ENCODE data around the gene SCAMP1. TPM values are rescaled to one million over a fixed set of nuclear protein-coding genes. Genes with fewer than 3 reads are reported as not detected.

SCAMP1 gene
- total and polyA plus RNA-seq, 4 experiments from 2014 or later = 28.9 to 38.3 (median 31.7) TPM

DNA sequence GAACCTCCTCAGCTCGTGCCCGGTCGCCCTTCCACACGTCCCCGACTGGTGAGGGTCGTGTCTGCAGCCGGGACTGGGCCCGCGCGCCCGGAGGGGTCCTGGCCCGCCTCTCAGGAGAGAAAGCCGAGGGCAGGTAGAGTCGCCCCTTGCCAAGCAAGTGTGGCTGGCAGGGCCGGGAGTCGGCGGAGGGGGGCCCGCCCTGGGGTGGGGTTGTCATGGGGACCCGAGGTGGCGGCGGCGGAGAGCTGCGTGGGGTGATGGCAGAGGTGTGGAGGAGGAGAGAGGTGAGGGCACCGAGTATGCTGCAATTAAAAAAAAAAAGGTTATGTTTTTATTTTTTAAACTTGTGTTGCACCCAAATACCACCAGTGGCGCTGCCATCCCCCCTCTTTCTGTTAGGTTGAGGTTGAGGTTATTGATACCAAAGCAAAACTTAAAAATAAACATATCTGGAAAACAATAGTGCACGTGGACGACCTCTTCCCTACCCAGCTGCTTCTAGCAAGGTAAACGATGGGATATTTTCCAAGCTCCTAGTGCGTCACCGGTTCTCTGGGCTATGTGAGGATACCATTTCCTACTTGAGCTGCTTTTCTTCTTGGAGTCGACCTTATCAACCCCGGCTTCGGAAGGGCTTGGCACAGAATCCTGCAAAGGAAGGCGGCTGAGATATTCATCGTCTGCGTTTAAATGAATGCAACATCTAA is 660 bp downstream of the SCAMP1 start:
- H3K27ac ChIP-seq (ENCODE audit: low read depth, low read length) = peak overlapping the region; percentile 91
- ChIA-PET POLR2A (ENCODE audit: partially characterized antibody) (interaction anchor here (0.9 to 5.5 kb wide), 15 partner anchors 10 to 1331 kb away, joined by 3 to 274 read pairs (median 4); partner anchors contain the start of genes AGGF1, AP3B1, ARSB and HOMER1), CTCF (ENCODE audit: partially characterized antibody) (interaction anchor here (1.0 to 5.4 kb wide), 5 partner anchors 40 to 1330 kb away, joined by 3 to 99 read pairs (median 3); partner anchors contain the start of genes AGGF1 and AP3B1)
- no peaks in the 10 kb centered on the region for H3K36me3 ChIP-seq (ENCODE audit: insufficient read depth, low read length)
- no peaks in the 10 kb centered on the region for H3K9me3 ChIP-seq (ENCODE audit: control insufficient read depth in 1 of 2, low read length in 2 of 2)
- no peaks in the 10 kb centered on the region for H3K27me3 Mint-ChIP-seq
- peaks cover 0 to 15% of the 10 kb centered on the region in 2 donors for H3K36me3 Mint-ChIP-seq
- intact Hi-C loops (cut with micrococcal nuclease) = loop anchor here (1.0 to 5.0 kb wide), 5 partner anchors 67 to 1330 kb away; partner anchors contain the start of genes AGGF1, AP3B1, HOMER1 and TBCA
- H3K27me3 ChIP-seq (ENCODE audit: insufficient read depth, low read length) = no peaks in the 10 kb centered on the region
- peak overlapping the region; percentile 85 to 98 (median 95) for H3K27ac Mint-ChIP-seq
- peak; percentile 76 to 89 (median 79) for DNase-seq
- no peaks in the 10 kb centered on the region for H3K9me3 Mint-ChIP-seq
- H3K4me3 Mint-ChIP-seq = peak overlapping the region; percentile 92 to 98 (median 95)
- peaks cover 30 to 73% (median 48%) of the 10 kb centered on the region in 4 donors for H3K4me1 Mint-ChIP-seq
- H3K4me3 ChIP-seq (ENCODE audit: low read length in 2 of 2) = peak overlapping the region; percentile 55 to 97
- peaks cover 39% of the 10 kb centered on the region for H3K4me1 ChIP-seq (ENCODE audit: insufficient read depth, low read length)

DNA sequence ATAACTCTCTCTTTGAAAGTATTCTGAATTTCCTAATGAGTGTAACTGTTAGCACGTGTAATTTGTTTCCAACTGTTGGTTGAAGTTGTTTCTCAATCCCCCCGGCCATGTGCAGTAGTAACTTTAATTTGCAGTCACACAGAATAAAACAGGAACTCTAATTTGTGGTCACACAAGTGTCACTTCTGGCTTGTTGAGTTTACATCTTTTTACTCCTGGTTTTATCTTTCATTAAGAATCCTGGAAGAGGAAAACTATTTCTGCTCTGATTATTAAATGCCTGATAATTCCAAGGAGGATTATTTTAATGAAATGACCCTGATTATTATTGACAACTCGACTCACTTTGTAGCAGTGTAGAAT is 1.2 kb downstream of the SCAMP1 start:
- Histone ChIP-seq H3K27me3 (ENCODE audit: insufficient read depth, low read length) (no peaks in the 10 kb centered on the region), H3K9me3 (ENCODE audit: control insufficient read depth in 1 of 2, low read length in 2 of 2) (no peaks in the 10 kb centered on the region), H3K27ac (ENCODE audit: low read depth, low read length) (peak overlapping the region; percentile 91), H3K4me1 (ENCODE audit: insufficient read depth, low read length) (peaks cover 38% of the 10 kb centered on the region), H3K4me3 (ENCODE audit: low read length in 2 of 2) (peak overlapping the region; percentile 55 to 97), H3K36me3 (ENCODE audit: insufficient read depth, low read length) (no peaks in the 10 kb centered on the region)
- ChIA-PET CTCF (ENCODE audit: partially characterized antibody) (interaction anchor here (5.4 kb wide), 1 partner anchor 67 kb away, joined by 99 read pairs; the partner anchor contains the start of gene AP3B1), POLR2A (ENCODE audit: partially characterized antibody) (interaction anchor here (1.6 to 5.5 kb wide), 6 partner anchors 9 to 875 kb away, joined by 4 to 274 read pairs (median 6); partner anchors contain the start of genes AP3B1, JMY and WDR41)
- intact Hi-C loops (cut with micrococcal nuclease) = loop anchor here (2.0 to 5.0 kb wide), 3 partner anchors 869 to 1331 kb away; partner anchors contain the start of genes AGGF1, HOMER1 and WDR41
- peak overlapping the region; percentile 85 to 98 (median 88) for H3K27ac Mint-ChIP-seq
- DNase-seq = no peak
- H3K36me3 Mint-ChIP-seq = peaks cover 0 to 15% of the 10 kb centered on the region in 2 donors
- peaks cover 30 to 70% (median 51%) of the 10 kb centered on the region in 4 donors for H3K4me1 Mint-ChIP-seq
- peak overlapping the region; percentile 92 to 98 (median 95) for H3K4me3 Mint-ChIP-seq
- no peaks in the 10 kb centered on the region for H3K9me3 Mint-ChIP-seq
- H3K27me3 Mint-ChIP-seq = no peaks in the 10 kb centered on the region

DNA sequence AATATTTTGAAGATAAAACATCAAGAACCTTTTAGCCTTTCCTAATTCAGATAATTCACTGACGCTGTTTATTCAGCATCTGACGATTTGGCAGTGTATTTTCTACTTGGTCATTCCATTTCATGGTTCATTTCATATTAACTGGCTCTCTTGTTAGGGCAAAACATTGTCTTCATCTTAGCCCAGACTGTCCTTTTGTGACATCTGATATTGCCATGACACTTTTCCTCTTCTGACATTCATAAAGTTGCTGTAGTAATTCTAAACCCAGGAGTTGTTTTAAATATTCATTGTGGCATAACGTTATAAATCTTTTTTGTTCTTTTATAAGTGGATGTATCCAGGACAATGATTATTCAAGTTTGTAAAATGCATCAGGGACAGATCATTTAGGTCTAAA is 1.8 kb downstream of the SCAMP1 start:
- peak overlapping the region in 5 of 7 donors; percentile 0 to 86 (median 37) for H3K27ac Mint-ChIP-seq
- H3K4me3 ChIP-seq (ENCODE audit: low read length in 2 of 2) = no peak overlapping the region

DNA sequence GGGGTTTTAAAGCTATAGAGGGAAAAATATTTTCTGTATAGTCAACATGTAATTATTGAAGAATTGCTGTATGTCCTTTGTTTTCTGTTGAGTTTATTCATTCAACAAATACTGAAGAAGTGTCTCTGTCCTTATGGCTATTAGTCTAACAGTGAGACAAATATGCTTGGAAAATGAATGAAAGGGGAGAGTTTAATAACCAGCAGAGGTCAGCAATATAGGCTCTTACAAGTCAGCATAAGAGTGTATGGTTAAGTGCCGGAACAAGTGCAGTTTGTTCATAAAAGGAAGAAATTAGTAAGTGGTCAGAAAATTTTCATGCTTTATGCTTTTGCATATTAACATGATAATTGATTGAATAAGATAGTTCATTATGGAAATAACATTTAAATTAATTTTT is 3.6 kb downstream of the SCAMP1 start:
- peaks cover 38% of the 10 kb centered on the region for H3K4me1 ChIP-seq (ENCODE audit: insufficient read depth, low read length)
- POLR2A ChIA-PET (ENCODE audit: partially characterized antibody) = no interaction called here
- H3K27me3 ChIP-seq (ENCODE audit: insufficient read depth, low read length) = no peaks in the 10 kb centered on the region
- Mint-ChIP-seq H3K4me1 (peaks cover 30 to 69% (median 48%) of the 10 kb centered on the region in 4 donors), H3K27ac (no peak overlapping the region), H3K9me3 (no peaks in the 10 kb centered on the region), H3K36me3 (peaks cover 0 to 12% of the 10 kb centered on the region in 2 donors), H3K27me3 (no peaks in the 10 kb centered on the region), H3K4me3 (no peak overlapping the region)
- H3K9me3 ChIP-seq (ENCODE audit: control insufficient read depth in 1 of 2, low read length in 2 of 2) = no peaks in the 10 kb centered on the region
- intact Hi-C loops (cut with micrococcal nuclease) = loop anchor here (5.0 kb wide), 2 partner anchors 872 to 1148 kb away; partner anchors contain the start of genes HOMER1 and WDR41
- H3K27ac ChIP-seq (ENCODE audit: low read depth, low read length) = no peak overlapping the region
- H3K36me3 ChIP-seq (ENCODE audit: insufficient read depth, low read length) = no peaks in the 10 kb centered on the region
- CTCF ChIA-PET (ENCODE audit: partially characterized antibody) = no interaction called here
- H3K4me3 ChIP-seq (ENCODE audit: low read length in 2 of 2) = no peak overlapping the region
- no peak for DNase-seq

More for the DNA sequence above, 1.8 kb downstream of the SCAMP1 start:
- no peaks in the 10 kb centered on the region for H3K27me3 Mint-ChIP-seq
- ChIA-PET POLR2A (ENCODE audit: partially characterized antibody) (no interaction called here), CTCF (ENCODE audit: partially characterized antibody) (no interaction called here)
- H3K27ac ChIP-seq (ENCODE audit: low read depth, low read length) = no peak overlapping the region
- H3K9me3 ChIP-seq (ENCODE audit: control insufficient read depth in 1 of 2, low read length in 2 of 2) = no peaks in the 10 kb centered on the region
- no peaks in the 10 kb centered on the region for H3K27me3 ChIP-seq (ENCODE audit: insufficient read depth, low read length)
- no peaks in the 10 kb centered on the region for H3K36me3 ChIP-seq (ENCODE audit: insufficient read depth, low read length)
- peaks cover 0 to 15% of the 10 kb centered on the region in 2 donors for H3K36me3 Mint-ChIP-seq
- H3K4me3 Mint-ChIP-seq = peak overlapping the region; percentile 12 to 98 (median 94)
- peaks cover 32 to 68% (median 52%) of the 10 kb centered on the region in 4 donors for H3K4me1 Mint-ChIP-seq
- DNase-seq = no peak
- peaks cover 39% of the 10 kb centered on the region for H3K4me1 ChIP-seq (ENCODE audit: insufficient read depth, low read length)
- intact Hi-C loops (cut with micrococcal nuclease) = loop anchor here (5.0 kb wide), 2 partner anchors 870 to 1150 kb away; partner anchors contain the start of genes HOMER1 and WDR41
- H3K9me3 Mint-ChIP-seq = no peaks in the 10 kb centered on the region

DNA sequence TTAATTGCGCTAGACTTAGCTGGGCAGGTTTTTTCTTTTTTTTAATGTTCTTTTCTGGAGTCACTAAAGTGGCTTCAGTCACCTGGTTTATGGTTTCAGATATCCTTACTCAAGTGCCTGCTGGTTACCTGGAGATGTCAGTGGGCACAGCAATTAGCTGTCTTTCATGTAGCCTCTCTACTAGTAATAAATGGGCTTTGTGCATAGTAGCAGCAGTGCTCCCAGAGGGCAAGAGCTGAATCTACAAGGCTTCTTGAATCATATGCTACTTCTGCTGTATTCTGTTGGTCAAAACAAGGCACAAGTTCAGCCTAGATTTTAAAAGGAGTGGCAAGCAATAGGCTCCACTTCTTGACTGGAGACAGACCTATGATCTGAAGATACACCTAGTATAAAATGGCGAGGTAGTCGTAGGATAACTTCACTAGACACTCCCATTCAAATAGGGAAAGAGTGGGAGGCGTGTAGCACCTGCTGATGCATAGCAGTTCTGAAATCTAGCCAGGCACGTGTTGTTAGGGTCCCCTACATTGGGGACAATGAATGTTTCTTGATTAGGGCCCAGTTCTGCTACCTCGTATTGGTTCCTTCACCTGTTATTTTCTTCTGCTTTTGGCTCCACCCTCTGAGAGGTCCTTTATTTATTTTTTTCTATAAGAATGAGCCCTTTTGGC is 7.0 kb downstream of the SCAMP1 start:
- Histone ChIP-seq H3K4me1 (ENCODE audit: insufficient read depth, low read length) (peaks cover 33% of the 10 kb centered on the region), H3K4me3 (ENCODE audit: low read length in 2 of 2) (no peak overlapping the region), H3K9me3 (ENCODE audit: control insufficient read depth in 1 of 2, low read length in 2 of 2) (no peaks in the 10 kb centered on the region), H3K36me3 (ENCODE audit: insufficient read depth, low read length) (no peaks in the 10 kb centered on the region), H3K27me3 (ENCODE audit: insufficient read depth, low read length) (no peaks in the 10 kb centered on the region), H3K27ac (ENCODE audit: low read depth, low read length) (no peak overlapping the region)
- no peaks in the 10 kb centered on the region for H3K27me3 Mint-ChIP-seq
- no peak overlapping the region for H3K27ac Mint-ChIP-seq
- H3K4me3 Mint-ChIP-seq = peak overlapping the region in 1 of 8 donors; percentile 31
- intact Hi-C loops (cut with micrococcal nuclease) = no loop called here
- no peak for DNase-seq
- ChIA-PET POLR2A (ENCODE audit: partially characterized antibody) (no interaction called here), CTCF (ENCODE audit: partially characterized antibody) (no interaction called here)
- H3K4me1 Mint-ChIP-seq = peaks cover 28 to 60% (median 49%) of the 10 kb centered on the region in 4 donors
- H3K36me3 Mint-ChIP-seq = no peaks in the 10 kb centered on the region
- H3K9me3 Mint-ChIP-seq = no peaks in the 10 kb centered on the region

DNA sequence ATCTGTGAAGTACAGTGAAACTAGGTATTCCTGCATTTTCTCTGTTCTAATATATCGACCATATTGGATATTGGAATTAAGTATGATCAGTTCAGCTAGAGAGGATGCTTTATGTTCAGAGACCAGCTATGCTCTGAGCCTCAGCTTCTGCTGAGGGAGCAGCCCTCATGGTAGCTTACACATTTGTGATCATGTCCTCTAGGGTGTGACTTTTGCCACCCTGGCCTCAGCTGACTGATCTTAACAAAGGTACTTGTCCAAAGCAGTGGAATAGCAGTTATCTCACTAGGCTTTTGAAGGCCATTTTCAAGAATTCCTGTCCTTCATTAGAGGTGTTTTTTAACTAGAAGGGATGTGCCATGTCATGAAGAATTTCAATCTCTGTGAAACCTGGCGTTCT is 9.3 kb downstream of the SCAMP1 start:
- peaks cover 32% of the 10 kb centered on the region for H3K4me1 ChIP-seq (ENCODE audit: insufficient read depth, low read length)
- no peak overlapping the region for H3K4me3 Mint-ChIP-seq
- no peaks in the 10 kb centered on the region for H3K27me3 Mint-ChIP-seq
- no peak for DNase-seq
- H3K27me3 ChIP-seq (ENCODE audit: insufficient read depth, low read length) = no peaks in the 10 kb centered on the region
- no peaks in the 10 kb centered on the region for H3K36me3 ChIP-seq (ENCODE audit: insufficient read depth, low read length)
- H3K36me3 Mint-ChIP-seq = no peaks in the 10 kb centered on the region
- no peaks in the 10 kb centered on the region for H3K9me3 ChIP-seq (ENCODE audit: control insufficient read depth in 1 of 2, low read length in 2 of 2)
- POLR2A ChIA-PET (ENCODE audit: partially characterized antibody) = no interaction called here
- H3K4me3 ChIP-seq (ENCODE audit: low read length in 2 of 2) = no peak overlapping the region
- H3K27ac ChIP-seq (ENCODE audit: low read depth, low read length) = no peak overlapping the region
- H3K4me1 Mint-ChIP-seq = peaks cover 31 to 47% (median 42%) of the 10 kb centered on the region in 4 donors
- intact Hi-C loops (cut with micrococcal nuclease) = no loop called here
- CTCF ChIA-PET (ENCODE audit: partially characterized antibody) = no interaction called here
- H3K9me3 Mint-ChIP-seq = no peaks in the 10 kb centered on the region
- no peak overlapping the region for H3K27ac Mint-ChIP-seq

DNA sequence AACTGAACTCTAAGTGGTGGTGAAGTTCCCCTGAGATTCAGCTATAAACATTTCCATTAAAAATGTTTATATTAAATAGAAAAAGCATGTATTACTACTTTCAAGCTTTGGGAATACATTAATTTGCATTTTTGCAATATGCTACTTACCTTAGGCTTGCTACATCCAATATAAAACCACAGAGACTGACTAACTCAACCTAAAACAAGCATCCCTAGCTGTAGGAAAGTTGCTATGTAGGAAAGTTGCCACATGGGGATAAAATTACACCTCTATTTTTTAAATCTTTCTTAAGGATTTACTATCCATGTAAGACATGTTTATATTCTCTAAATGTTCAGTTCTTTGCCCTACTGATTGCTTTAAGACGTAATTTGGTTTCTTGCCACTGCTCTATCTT is 12.8 kb downstream of the SCAMP1 start:
- intact Hi-C loops (cut with micrococcal nuclease) = no loop called here
- ChIA-PET CTCF (ENCODE audit: partially characterized antibody) (no interaction called here), POLR2A (ENCODE audit: partially characterized antibody) (interaction anchor here (1.8 kb wide), 1 partner anchor 12 kb away, joined by 6 read pairs; the partner anchor contains the start of gene SCAMP1)
- Mint-ChIP-seq H3K9me3 (no peaks in the 10 kb centered on the region), H3K4me1 (peaks cover 28 to 43% (median 37%) of the 10 kb centered on the region in 4 donors), H3K27ac (no peak overlapping the region), H3K4me3 (no peak overlapping the region), H3K27me3 (no peaks in the 10 kb centered on the region), H3K36me3 (peaks cover 0 to 2% of the 10 kb centered on the region in 2 donors)
- Histone ChIP-seq H3K9me3 (ENCODE audit: control insufficient read depth in 1 of 2, low read length in 2 of 2) (no peaks in the 10 kb centered on the region), H3K27me3 (ENCODE audit: insufficient read depth, low read length) (no peaks in the 10 kb centered on the region), H3K4me3 (ENCODE audit: low read length in 2 of 2) (no peak overlapping the region), H3K27ac (ENCODE audit: low read depth, low read length) (no peak overlapping the region), H3K36me3 (ENCODE audit: insufficient read depth, low read length) (no peaks in the 10 kb centered on the region), H3K4me1 (ENCODE audit: insufficient read depth, low read length) (peaks cover 22% of the 10 kb centered on the region)
- no peak for DNase-seq

All from CD4-positive, alpha-beta memory T cell (primary cell).